ENCODE results near the gene BET1L. TPM values are rescaled to one million over a fixed set of nuclear protein-coding genes. Genes with fewer than 3 reads are reported as not detected.

BET1L gene
- polyA plus RNA-seq (2013): 45.4 and 47.1 TPM in 2 replicates

- H2BK120ac ChIP-seq (ENCODE audit: insufficient read depth, low read length, poor library complexity): peak within 1 kb of the TSS; percentile 87
- peak within 1 kb of the TSS; percentile 98 for H3K14ac ChIP-seq (ENCODE audit: low read length)
- H3K9me3 ChIP-seq (ENCODE audit: insufficient read depth, low read depth, low read length): no peaks in the 10 kb centered on the region
- H2AK5ac ChIP-seq (ENCODE audit: low read length): peak within 1 kb of the TSS; percentile 93
- H2BK12ac ChIP-seq (ENCODE audit: low read length): peak within 1 kb of the TSS; percentile 13
- H3K23ac ChIP-seq (ENCODE audit: low read length): no peak within 1 kb of the TSS
- H3K4me3 ChIP-seq (ENCODE audit: low read depth, low read length): peak within 1 kb of the TSS; percentile 97
- H3K18ac ChIP-seq (ENCODE audit: low read length): peak within 1 kb of the TSS; percentile 96
- peak within 1 kb of the TSS; percentile 90 for H2BK5ac ChIP-seq (ENCODE audit: low read depth, low read length, poor library complexity)
- H3K4ac ChIP-seq (ENCODE audit: low read depth, low read length): peak within 1 kb of the TSS; percentile 99
- peak within 1 kb of the TSS; percentile 85 for H4K12ac ChIP-seq (ENCODE audit: low read depth, low read length)
- peak within 1 kb of the TSS; percentile 92 for H3K4me2 ChIP-seq (ENCODE audit: low read length)
- peak within 1 kb of the TSS; percentile 99 for H3K27ac ChIP-seq (ENCODE audit: low read depth, low read length)
- peaks cover 58 to 62% of the 10 kb centered on the region in 2 experiments for H3K36me3 ChIP-seq (ENCODE audit: control insufficient read depth in 1 of 2, insufficient read depth in 2 of 2, low read length in 2 of 2)
- peaks cover 24% of the 10 kb centered on the region for H3K79me1 ChIP-seq (ENCODE audit: low read length)
- peak within 1 kb of the TSS; percentile 75 for H2AFZ ChIP-seq (ENCODE audit: insufficient read depth, low read length, poor library complexity)
- H3K4me1 ChIP-seq (ENCODE audit: control insufficient read depth in 1 of 2, insufficient read depth in 2 of 2, low read length in 2 of 2): peaks cover 20 to 33% of the 10 kb centered on the region in 2 experiments
- peak; percentile 98 to 99 for DNase-seq
- no CpG with 5 or more reads among the region's 63 CpGs for WGBS (ENCODE audit: extremely low coverage, insufficient coverage, insufficient read length)
- peak within 1 kb of the TSS; percentile 94 for H4K8ac ChIP-seq (ENCODE audit: low read depth, low read length)
- peak within 1 kb of the TSS; percentile 98 for H4K91ac ChIP-seq (ENCODE audit: low read depth, low read length)
- peaks cover 37% of the 10 kb centered on the region for H3K79me2 ChIP-seq (ENCODE audit: control insufficient read depth, insufficient read depth, low read length, poor library complexity)
- H3K9ac ChIP-seq (ENCODE audit: low read length): peak within 1 kb of the TSS; percentile 98
- H3K27me3 ChIP-seq (ENCODE audit: insufficient read depth, low read length): no peaks in the 10 kb centered on the region
Measured at GRCh38 chr11:207208-207862, at the start of gene BET1L, which contains the start of gene RIC8A. Gene BET1L, minus strand, starts transcription at chr11:207399. Its CDS starts 78 bp downstream, at chr11:207321. Gene RIC8A, plus strand, starts transcription at chr11:207708. Its CDS starts 1,147 bp downstream, at chr11:208855.

DNA sequence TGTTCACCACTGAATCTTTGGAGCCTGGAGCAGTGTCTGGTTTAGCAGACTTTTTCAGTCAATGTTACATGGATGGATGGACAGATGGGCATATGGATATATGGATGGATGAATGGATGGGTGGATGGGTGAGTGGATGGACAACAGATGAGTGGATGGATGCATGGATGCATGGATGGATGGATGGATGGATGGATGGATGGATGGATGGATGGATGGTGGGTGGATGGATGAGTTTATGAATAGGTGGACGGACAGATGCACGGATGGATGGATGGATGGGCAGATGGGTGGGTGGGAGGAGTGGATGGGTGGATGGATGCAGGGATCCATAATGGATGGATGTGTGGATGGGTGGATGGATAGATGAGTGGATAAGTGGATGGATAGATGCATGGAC, 48.6 kb upstream of the BET1L start:
- H3K79me2 ChIP-seq (ENCODE audit: control insufficient read depth, insufficient read depth, low read length, poor library complexity): no peaks in the 10 kb centered on the region
- no peak overlapping the region for H4K91ac ChIP-seq (ENCODE audit: low read depth, low read length)
- 100% methylated on average over 2 of the region's 2 CpGs for WGBS (ENCODE audit: extremely low coverage, insufficient coverage, insufficient read length)
- no peak overlapping the region for H3K9ac ChIP-seq (ENCODE audit: low read length)
- H3K4me1 ChIP-seq (ENCODE audit: control insufficient read depth in 1 of 2, insufficient read depth in 2 of 2, low read length in 2 of 2): no peaks in the 10 kb centered on the region
- no peak overlapping the region for H2AFZ ChIP-seq (ENCODE audit: insufficient read depth, low read length, poor library complexity)
- H2BK120ac ChIP-seq (ENCODE audit: insufficient read depth, low read length, poor library complexity): no peak overlapping the region
- no peak overlapping the region for H3K18ac ChIP-seq (ENCODE audit: low read length)
- H3K4ac ChIP-seq (ENCODE audit: low read depth, low read length): no peak overlapping the region
- no peaks in the 10 kb centered on the region for H3K27me3 ChIP-seq (ENCODE audit: insufficient read depth, low read length)
- H4K8ac ChIP-seq (ENCODE audit: low read depth, low read length): no peak overlapping the region
- H2BK12ac ChIP-seq (ENCODE audit: low read length): no peak overlapping the region
- H3K23ac ChIP-seq (ENCODE audit: low read length): no peak overlapping the region
- H3K79me1 ChIP-seq (ENCODE audit: low read length): no peaks in the 10 kb centered on the region
- no peak overlapping the region for H3K4me3 ChIP-seq (ENCODE audit: low read depth, low read length)
- H3K4me2 ChIP-seq (ENCODE audit: low read length): no peak overlapping the region
- peaks cover 26 to 30% of the 10 kb centered on the region in 2 experiments for H3K36me3 ChIP-seq (ENCODE audit: control insufficient read depth in 1 of 2, insufficient read depth in 2 of 2, low read length in 2 of 2)
- H3K14ac ChIP-seq (ENCODE audit: low read length): no peak overlapping the region
- H2BK5ac ChIP-seq (ENCODE audit: low read depth, low read length, poor library complexity): no peak overlapping the region
- no peak for DNase-seq
- H4K12ac ChIP-seq (ENCODE audit: low read depth, low read length): no peak overlapping the region
- H2AK5ac ChIP-seq (ENCODE audit: low read length): no peak overlapping the region
- peaks cover 4% of the 10 kb centered on the region for H3K9me3 ChIP-seq (ENCODE audit: insufficient read depth, low read depth, low read length)
- no peak overlapping the region for H3K27ac ChIP-seq (ENCODE audit: low read depth, low read length)

GRCh38 chr11:255176-255575, 48.0 kb upstream of the BET1L start:
- DNase-seq: no peak
- no peaks in the 10 kb centered on the region for H3K79me1 ChIP-seq (ENCODE audit: low read length)
- H3K14ac ChIP-seq (ENCODE audit: low read length): no peak overlapping the region
- WGBS (ENCODE audit: extremely low coverage, insufficient coverage, insufficient read length): no CpG with 5 or more reads among the region's 3 CpGs
- H2BK120ac ChIP-seq (ENCODE audit: insufficient read depth, low read length, poor library complexity): no peak overlapping the region
- no peak overlapping the region for H3K23ac ChIP-seq (ENCODE audit: low read length)
- H3K9ac ChIP-seq (ENCODE audit: low read length): no peak overlapping the region
- no peak overlapping the region for H3K4me3 ChIP-seq (ENCODE audit: low read depth, low read length)
- H3K4me1 ChIP-seq (ENCODE audit: control insufficient read depth in 1 of 2, insufficient read depth in 2 of 2, low read length in 2 of 2): no peaks in the 10 kb centered on the region
- H3K18ac ChIP-seq (ENCODE audit: low read length): no peak overlapping the region
- H4K12ac ChIP-seq (ENCODE audit: low read depth, low read length): no peak overlapping the region
- H2BK12ac ChIP-seq (ENCODE audit: low read length): no peak overlapping the region
- H2AFZ ChIP-seq (ENCODE audit: insufficient read depth, low read length, poor library complexity): no peak overlapping the region
- no peaks in the 10 kb centered on the region for H3K79me2 ChIP-seq (ENCODE audit: control insufficient read depth, insufficient read depth, low read length, poor library complexity)
- H3K27me3 ChIP-seq (ENCODE audit: insufficient read depth, low read length): no peaks in the 10 kb centered on the region
- H3K9me3 ChIP-seq (ENCODE audit: insufficient read depth, low read depth, low read length): peaks cover 4% of the 10 kb centered on the region
- H3K27ac ChIP-seq (ENCODE audit: low read depth, low read length): no peak overlapping the region
- no peak overlapping the region for H4K91ac ChIP-seq (ENCODE audit: low read depth, low read length)
- no peak overlapping the region for H3K4ac ChIP-seq (ENCODE audit: low read depth, low read length)
- H3K4me2 ChIP-seq (ENCODE audit: low read length): no peak overlapping the region
- peaks cover 28 to 36% of the 10 kb centered on the region in 2 experiments for H3K36me3 ChIP-seq (ENCODE audit: control insufficient read depth in 1 of 2, insufficient read depth in 2 of 2, low read length in 2 of 2)
- H2AK5ac ChIP-seq (ENCODE audit: low read length): no peak overlapping the region
- no peak overlapping the region for H4K8ac ChIP-seq (ENCODE audit: low read depth, low read length)
- no peak overlapping the region for H2BK5ac ChIP-seq (ENCODE audit: low read depth, low read length, poor library complexity)

DNA sequence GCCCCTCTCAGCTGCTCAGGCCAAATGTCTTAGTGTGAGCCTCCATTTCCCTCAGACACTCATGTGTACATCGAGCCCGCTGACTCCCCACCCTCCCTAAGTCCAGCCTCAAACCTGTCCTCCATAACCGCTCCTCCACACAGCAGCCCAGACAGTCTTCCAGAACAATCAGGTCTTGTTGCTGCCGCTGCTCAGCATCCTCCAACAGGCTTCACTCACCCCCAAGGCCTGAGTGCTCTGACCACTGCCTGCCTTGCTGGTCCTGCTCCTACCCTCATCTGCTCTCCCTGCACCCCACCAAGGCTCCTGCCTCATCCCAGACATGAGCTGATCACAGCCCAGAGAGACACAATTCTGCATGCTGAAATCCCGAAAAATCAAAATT, 46.7 kb upstream of the BET1L start:
- Histone ChIP-seq H2BK5ac (ENCODE audit: low read depth, low read length, poor library complexity) (no peak overlapping the region), H3K79me2 (ENCODE audit: control insufficient read depth, insufficient read depth, low read length, poor library complexity) (no peaks in the 10 kb centered on the region), H3K23ac (ENCODE audit: low read length) (no peak overlapping the region), H3K79me1 (ENCODE audit: low read length) (no peaks in the 10 kb centered on the region), H4K91ac (ENCODE audit: low read depth, low read length) (no peak overlapping the region), H2BK12ac (ENCODE audit: low read length) (no peak overlapping the region), H4K8ac (ENCODE audit: low read depth, low read length) (no peak overlapping the region), H2BK120ac (ENCODE audit: insufficient read depth, low read length, poor library complexity) (no peak overlapping the region), H3K4me2 (ENCODE audit: low read length) (no peak overlapping the region), H2AK5ac (ENCODE audit: low read length) (no peak overlapping the region), H3K18ac (ENCODE audit: low read length) (no peak overlapping the region), H3K36me3 (ENCODE audit: control insufficient read depth in 1 of 2, insufficient read depth in 2 of 2, low read length in 2 of 2) (peaks cover 31 to 43% of the 10 kb centered on the region in 2 experiments), H3K9ac (ENCODE audit: low read length) (peak overlapping the region; percentile 4), H3K14ac (ENCODE audit: low read length) (no peak overlapping the region), H3K27ac (ENCODE audit: low read depth, low read length) (no peak overlapping the region), H4K12ac (ENCODE audit: low read depth, low read length) (peak overlapping the region; percentile 25), H3K4me3 (ENCODE audit: low read depth, low read length) (no peak overlapping the region), H3K27me3 (ENCODE audit: insufficient read depth, low read length) (no peaks in the 10 kb centered on the region), H2AFZ (ENCODE audit: insufficient read depth, low read length, poor library complexity) (no peak overlapping the region), H3K4me1 (ENCODE audit: control insufficient read depth in 1 of 2, insufficient read depth in 2 of 2, low read length in 2 of 2) (no peaks in the 10 kb centered on the region), H3K9me3 (ENCODE audit: insufficient read depth, low read depth, low read length) (peaks cover 4% of the 10 kb centered on the region), H3K4ac (ENCODE audit: low read depth, low read length) (no peak overlapping the region)
- no peak for DNase-seq
- no CpG with 5 or more reads among the region's 5 CpGs for WGBS (ENCODE audit: extremely low coverage, insufficient coverage, insufficient read length)
